ENCODE data around the gene ST3GAL6.

ST3GAL6 gene

DNA sequence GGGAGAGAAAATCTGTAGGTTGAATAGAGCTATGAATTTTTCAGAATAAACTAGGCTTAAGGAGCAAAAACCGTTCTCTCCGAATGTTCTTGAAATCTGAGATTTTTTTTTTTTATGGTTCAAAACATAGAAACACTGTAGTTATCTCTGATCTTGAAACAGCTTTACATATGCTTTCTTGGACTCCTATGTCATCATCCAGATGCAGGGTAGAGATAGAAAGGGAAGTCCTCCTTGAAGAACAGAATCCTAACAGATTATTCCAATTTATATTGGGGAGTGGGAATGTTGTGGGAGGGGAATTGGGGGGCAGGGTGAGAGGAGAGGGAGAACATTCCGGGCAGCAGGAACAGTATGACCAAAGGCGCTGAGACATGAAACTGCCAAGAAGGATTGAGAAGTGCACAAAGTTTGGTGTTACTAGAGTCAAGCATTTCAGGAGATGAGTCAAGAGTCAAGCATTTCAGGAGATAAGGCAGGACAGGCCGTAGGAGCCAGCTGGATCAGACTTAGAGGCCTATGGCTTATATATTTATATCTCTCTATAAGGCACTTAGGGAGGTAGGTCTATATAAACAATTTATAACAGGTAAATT, 21.9 kb upstream of the ST3GAL6 start:
- no peak for DNase-seq

DNA sequence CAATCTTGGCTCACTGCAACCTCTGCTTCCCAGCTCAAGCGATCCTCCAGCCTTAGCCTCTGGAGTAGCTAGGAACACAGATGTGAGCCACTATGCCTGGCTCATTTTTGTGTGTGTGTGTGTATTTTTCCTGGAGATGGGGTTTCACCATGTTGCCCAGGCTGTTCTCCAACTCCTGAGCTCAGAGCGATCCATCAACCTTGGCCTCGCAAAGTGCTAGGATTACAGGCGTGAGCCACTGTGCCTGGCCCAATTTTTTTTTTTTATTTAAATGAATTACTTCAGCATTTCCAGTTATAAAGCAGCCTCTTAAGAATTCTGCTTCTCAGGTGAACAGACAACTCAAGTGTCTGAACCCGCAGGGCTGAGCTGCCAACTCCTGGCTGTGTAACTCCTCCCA, 20.1 kb upstream of the ST3GAL6 start:
- no peak for DNase-seq

- no peak for DNase-seq
Observed at GRCh38 chr3:98744283-98744682, 18.9 kb upstream of the ST3GAL6 start.

DNA sequence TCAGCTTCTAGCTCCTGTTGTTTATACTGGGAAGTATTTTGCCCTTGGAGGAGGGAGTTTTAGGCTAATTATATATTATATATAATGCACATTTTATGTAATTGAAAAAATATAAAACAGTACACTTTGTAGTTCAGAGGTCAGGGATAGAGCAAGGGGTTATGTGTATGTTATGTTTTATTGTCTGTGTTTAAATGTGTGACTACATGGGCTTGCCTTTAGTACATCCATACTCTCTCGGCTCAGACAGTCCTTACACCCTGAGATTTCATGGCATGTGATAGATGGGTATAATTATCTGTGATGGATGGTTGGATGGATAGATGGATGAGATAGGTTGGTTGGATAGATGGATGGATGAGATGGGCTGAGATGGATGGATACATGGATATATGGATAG, 17.4 kb upstream of the ST3GAL6 start:
- no peak for DNase-seq

DNA sequence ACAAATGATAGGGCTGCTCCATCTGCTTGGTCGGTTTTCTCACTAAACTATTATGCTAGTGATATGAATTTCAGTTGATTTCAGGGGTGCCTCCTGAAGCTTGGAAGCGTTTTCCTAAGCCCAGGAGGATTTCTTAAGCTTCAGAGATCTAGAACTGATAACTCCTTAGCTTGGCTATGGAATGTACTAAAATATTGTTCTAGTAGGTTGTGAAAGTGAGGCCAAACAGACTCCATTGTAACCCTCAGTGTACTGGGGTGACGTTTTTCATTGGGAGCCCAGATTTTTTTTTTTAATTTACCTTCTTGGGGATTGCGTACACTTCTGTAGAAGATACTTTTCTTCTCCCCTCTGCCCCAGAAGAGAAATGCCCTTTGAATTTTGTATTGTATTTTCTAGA, 17.0 kb upstream of the ST3GAL6 start:
- no peak for DNase-seq

DNA sequence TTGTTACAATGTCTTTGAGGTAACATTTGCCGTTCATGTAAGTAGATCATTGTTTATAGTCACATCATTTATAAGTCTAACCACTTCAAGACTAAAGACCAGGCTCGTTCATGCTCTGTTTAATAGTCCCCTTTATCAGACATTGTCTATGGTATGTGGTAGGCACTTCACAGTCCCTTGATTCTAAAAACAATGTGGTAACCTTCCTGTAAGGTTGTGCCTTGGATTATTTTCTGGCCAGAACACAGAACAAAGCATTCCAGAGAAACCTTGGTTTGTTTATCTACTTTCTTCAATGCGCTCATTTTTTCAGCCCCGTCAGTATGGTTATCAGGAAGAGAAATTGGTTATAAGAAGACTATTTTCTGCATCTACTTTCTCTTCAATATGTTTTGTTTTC, 16.3 kb upstream of the ST3GAL6 start:
- DNase-seq = no peak

DNA sequence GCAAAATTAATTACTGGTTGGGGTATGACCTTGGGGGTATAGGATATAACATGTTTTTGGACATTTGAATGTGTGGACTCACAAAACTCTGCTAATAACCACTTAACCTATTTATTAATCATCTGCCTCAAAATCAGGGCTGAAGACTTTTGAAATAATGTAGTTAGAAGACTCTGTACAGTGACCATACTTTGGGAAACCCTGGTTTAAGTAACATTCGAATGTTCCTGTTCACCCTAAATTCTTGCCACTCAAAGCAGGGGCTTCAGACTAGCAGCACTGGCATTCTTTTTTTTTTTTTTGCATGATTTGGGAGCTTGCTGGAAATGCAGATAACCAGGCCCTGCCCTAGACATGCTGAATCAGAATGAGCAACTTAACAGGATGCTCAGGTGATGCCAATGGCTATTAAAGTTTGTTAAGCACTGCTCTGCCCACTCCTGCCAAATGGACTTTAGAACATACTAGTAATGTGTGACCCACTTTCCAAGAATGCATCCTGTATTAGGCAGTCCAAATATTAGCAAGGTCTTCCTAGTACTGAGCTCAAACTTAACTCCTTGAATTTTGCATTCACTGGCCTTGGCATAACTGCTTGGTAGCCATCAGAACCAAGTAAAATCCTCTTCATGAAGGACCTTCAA, 12.7 kb upstream of the ST3GAL6 start:
- DNase-seq = no peak

- DNase-seq = no peak
Observed at GRCh38 chr3:98754483-98754882, 8.7 kb upstream of the ST3GAL6 start.

DNA sequence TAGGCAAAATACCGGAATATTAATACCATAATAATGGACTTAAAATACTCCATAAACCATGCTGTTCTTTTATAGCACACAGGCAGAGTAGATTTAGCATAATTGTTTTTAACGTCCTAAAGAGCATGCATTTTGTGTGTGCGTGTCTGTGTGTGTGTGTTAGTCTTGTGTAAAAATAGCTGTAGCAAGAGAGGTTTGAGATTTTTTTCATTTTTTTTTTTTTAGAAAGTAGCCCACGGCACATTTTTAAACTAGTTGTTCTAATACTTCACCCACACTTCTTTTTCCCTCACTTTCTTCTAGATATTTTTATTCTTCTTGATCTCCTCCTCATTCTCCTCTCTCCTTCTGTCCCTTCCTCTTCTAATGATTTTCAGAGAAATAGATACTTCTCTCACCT, 7.5 kb upstream of the ST3GAL6 start:
- no peak for DNase-seq

- no peak for DNase-seq
Observed at GRCh38 chr3:98759629-98760028, 3.5 kb upstream of the ST3GAL6 start.

DNA sequence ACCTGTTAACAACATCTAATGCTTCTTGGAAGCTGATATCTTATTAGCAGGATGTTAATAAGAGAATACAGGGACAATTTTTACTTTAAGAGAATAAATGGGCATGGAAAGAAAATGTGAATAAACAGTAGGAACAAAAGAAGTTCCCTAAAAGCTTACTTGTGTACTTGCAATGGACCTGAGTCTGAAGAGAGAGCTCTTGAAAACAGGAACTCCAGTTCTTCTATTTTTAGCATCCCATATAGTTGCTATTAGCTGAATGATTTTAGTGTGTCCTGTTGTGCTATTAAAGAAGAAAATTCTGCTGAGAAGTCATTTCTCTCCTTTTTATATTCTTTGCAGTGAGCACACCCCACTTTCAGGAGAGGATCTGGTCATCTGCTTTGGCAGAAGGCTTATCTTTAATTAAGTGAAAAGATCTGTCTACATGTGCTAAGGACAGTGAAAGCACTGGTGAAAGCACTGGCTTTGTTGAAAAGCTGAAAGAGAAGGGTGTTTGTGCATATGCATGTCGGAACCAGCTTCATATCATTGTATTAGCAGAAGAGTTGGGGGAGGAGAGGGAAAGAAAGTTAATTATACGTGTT, 1.4 kb upstream of the ST3GAL6 start:
- DNase-seq = no peak

DNA sequence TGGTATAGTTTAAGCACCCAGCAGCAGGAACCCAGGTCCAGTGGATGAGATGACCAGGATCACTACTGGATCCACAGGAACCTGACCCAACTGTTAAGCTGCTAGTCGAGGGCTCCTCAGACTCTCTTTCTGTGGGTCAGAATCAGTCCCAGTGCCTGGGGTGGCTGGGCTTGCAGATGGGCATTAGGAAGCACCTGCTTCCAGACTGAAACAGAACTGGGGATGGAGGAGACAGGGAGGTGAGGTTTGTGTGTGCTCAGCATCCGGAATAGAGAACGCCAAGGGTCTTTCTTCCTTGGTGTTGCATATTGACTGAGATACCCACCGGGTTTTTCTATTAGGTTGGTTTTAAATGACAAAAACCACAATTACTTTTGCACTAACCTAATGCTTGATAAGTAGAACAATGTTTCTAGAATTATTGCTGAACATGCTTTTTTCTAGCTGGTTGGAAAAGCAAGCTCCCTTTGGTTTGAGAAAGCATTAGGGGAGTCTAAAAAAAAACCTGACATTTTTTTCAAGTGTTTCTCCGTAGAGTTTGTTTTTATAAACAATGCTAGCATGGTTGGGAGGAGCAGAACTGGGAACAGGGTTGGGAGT, 779 bp downstream of the ST3GAL6 start:
- DNase-seq = no peak

GRCh38 chr3:98764472-98764884, 1.3 kb downstream of the ST3GAL6 start:
- no peak for DNase-seq

DNA sequence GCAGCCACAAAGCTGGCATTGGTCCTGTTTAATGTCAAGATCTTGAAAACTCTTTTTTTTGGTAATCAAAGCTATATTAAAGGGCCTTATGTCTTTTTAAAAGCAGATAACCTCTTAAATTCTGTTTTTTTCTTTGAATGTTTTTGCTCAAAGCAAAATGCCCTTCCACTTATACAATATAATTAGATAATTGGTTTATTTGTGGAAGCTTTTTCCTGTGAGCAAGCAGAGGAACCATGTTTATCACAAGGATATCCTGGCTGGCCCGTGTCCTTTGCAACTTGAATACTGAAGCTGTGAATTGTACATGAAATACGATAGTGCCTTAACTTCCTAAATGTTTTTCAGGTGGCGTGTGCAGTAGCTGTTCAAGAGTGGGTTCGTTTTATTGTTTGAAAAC, 2.6 kb downstream of the ST3GAL6 start:
- no peak for DNase-seq

DNA sequence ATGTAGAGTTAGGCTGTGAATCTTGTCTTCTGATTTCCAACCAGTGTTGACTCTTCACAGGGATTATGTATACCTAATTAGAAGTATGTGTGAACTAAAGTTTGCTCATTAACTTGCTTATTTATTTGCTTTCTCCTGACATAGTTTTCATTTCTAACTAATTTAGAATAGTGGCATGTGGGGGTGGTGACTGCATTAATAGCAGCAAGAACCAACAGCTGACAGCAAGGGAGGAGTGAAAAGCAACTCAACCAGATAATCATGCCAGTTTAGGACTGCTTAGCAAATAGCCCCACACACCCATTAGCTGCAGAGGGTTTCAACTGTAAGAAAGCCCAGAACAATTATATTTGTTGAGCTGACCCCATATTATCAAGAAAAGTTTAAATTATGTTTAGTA, 3.8 kb downstream of the ST3GAL6 start:
- no peak for DNase-seq

GRCh38 chr3:98768961-98769360, 5.8 kb downstream of the ST3GAL6 start:
- DNase-seq = no peak

- DNase-seq = no peak
Observed at GRCh38 chr3:98769448-98769847, 6.3 kb downstream of the ST3GAL6 start.

DNA sequence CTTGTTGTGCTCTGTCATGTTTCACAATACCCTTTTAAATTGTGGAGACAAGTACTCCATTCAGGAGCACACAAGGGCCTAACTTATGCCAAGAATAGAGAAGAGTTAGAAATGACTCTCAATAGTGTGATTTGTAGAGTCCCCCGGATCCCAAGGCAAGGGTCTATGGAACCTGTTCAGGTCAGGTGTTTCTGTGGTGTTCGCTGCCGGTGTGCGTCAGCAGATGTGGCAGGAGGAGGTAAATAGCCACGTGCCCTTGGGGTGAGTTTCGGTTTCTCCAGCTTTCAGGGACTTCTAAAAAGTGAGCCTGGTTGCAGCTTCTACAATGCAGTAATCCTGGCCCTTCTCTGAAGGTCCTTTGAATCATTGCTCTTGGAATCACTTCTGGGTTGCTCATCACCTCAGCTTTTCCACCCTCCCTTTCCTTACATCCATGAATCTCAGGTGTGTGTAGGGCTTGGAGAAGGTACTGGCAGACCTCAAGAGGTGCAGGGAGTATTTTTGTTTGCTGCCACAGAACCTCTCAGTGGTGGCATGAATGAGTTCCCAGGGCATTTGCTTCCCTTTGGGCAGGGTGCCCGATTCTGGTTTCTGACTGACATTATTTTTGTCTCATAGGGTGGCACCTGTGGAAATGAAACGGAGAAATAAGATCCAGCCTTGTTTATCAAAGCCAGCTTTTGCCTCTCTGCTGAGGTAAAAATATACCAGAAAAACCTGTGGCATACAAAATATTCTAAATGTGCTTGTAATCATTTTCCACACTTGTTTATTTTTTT, 7.3 kb downstream of the ST3GAL6 start:
- no peak for DNase-seq

- DNase-seq = no peak
Observed at GRCh38 chr3:98772022-98772421, 8.9 kb downstream of the ST3GAL6 start.

DNA sequence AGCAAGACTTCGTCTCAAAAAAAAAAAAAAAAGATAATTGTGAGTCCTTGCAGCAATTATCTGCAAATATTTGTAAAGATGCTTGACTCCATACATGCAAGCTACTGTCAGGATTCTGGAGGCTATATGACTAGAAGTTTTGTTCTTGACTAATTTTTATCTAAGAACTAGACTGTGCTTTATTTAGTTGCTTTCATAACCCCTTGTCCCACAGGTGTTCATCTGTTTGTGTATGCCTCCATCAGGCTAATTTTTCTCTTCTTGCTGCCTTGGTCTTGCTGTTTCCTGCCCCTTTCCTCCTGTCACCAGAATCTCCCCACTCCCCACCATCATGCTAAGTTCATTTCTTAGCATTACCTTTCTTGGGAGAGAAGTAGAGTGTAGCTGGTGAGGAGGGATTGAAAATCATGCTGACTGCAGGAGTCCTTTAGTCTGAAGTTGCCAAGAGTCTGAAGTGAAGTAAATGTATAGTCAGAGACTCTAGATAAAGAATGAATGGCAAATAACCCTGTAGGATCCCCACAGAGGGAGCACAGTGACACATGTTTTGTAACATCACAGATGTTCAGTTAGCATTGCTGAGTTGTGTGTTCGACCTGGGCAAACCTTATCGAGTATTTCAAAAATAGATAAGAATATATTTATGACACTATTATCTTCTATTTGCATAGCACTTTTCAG, 12.5 kb downstream of the ST3GAL6 start:
- no peak for DNase-seq

DNA sequence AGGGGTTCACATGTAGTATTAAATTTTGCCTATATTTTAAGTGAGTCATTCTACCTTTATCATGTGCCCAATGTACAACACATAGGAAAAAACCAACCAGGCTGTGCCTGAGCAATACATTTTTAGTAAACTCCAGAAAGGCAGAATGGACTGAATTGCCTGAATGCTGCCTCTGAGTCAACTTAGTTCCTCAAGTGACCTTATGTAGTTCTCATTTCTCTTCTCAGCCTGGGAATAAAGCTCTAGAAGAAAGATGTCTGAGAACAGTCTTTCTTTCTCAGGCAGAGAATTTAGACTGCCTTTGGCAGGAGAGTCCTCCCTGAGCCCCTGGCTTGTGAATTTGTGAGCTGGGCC, 13.0 kb downstream of the ST3GAL6 start:
- DNase-seq = no peak

- DNase-seq = no peak
Observed at GRCh38 chr3:98777286-98777685, 14.1 kb downstream of the ST3GAL6 start.

DNA sequence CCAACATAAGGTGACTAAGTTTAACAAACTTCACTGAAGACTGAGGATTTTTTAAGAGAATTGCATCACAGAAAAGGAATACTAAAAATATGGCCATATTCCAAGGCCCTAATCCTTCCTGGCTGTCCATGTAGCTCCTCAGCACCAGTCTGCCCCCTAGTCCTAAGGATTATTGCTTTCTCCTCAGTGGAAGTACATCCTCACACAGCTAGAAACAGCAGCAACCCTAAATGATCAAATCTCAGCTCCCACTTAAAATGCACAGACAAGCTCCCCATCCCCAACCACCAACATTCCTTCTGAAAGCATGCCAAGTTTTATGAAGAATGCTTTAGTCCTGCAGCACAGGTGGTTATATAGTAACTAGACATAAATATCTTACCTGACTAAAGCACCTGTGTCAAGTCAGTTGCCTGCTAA, 14.7 kb downstream of the ST3GAL6 start:
- DNase-seq = no peak

All from CD4-positive, alpha-beta T cell treated with Interleukin-15 for 1 hour (primary cell).